Central memory CD4-positive, alpha-beta T cell (primary cell): ENCODE data around the gene CER1.

Experiments used
- DNase-seq: peaks from one replicate; pipeline ENCODE4 v3.0.0; 2022
- total RNA-seq, 3 experiments: gene quantifications; one replicate each; lab custom pipeline; 2026; lab: John Stamatoyannopoulos, UW

Gene CER1, protein sequence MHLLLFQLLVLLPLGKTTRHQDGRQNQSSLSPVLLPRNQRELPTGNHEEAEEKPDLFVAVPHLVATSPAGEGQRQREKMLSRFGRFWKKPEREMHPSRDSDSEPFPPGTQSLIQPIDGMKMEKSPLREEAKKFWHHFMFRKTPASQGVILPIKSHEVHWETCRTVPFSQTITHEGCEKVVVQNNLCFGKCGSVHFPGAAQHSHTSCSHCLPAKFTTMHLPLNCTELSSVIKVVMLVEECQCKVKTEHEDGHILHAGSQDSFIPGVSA
- total RNA-seq: 0 reads per million in 3 experiments

DNA sequence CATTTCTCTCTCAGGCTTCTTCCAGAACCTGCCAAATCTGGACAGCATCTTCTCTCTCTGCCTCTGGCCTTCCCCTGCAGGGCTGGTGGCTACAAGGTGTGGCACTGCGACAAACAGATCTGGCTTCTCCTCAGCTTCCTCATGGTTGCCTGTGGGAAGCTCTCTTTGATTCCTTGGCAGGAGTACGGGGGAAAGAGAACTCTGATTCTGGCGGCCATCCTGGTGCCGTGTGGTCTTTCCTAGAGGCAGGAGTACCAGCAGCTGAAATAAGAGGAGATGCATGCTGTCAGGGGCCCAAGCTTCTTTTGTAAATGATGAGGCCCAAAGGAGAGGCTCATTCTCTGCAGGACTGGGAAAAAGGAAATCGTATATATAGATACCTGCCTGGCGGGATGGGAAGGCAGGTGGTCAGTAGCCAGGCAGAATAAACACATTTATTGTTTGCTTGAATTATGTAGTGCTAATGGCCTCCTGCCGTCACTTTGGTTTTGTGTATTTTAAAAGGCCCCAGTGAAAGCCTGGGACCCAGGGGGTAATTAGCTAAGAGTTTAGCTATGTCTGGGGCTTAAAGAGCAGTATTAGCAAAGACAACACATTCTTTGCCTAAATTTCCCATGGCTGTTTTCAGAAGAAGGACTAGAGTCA is at the start of gene CER1:
TSS of gene CER1 (minus strand) at position 343 of the 645 bp plus-strand sequence. CDS start at position 282, 61 bp downstream.
- DNase-seq: no peak

DNA sequence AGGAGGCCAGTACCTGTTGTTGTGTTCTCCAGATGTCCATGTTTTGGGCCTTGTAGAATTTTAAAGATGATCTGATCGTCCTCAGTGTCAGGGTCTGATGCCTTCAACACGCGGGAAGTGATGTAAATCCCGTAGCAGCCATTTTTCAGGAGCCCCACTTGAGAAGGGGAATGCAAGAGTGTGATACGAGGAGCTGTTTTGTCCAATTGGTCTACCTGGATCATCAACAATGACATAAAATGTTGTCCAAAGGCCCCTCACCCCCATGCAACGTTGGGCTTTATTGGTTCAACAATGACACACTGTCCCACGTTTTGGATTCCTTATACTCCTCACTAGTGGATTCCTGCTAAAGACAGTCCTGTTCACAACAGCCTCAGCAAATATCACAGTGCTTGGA is 48.1 kb upstream of the CER1 start:
- no peak for DNase-seq

DNA sequence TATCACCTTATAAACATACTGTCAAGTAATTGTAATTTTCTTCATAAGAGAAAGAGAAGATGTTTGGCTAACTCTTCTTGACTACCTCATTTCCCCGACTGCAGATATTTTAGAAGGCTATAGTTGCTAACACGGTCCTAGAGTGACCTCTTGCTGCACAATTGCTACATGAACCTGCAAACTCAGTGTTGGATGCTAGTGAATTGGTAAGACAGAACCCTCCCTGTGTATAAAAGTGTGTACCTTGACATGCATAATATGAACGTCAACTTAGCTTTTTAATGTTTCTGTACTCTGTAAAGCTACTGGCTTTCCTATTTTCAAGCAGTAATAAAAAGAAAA is 46.7 kb upstream of the CER1 start:
- DNase-seq: no peak

DNA sequence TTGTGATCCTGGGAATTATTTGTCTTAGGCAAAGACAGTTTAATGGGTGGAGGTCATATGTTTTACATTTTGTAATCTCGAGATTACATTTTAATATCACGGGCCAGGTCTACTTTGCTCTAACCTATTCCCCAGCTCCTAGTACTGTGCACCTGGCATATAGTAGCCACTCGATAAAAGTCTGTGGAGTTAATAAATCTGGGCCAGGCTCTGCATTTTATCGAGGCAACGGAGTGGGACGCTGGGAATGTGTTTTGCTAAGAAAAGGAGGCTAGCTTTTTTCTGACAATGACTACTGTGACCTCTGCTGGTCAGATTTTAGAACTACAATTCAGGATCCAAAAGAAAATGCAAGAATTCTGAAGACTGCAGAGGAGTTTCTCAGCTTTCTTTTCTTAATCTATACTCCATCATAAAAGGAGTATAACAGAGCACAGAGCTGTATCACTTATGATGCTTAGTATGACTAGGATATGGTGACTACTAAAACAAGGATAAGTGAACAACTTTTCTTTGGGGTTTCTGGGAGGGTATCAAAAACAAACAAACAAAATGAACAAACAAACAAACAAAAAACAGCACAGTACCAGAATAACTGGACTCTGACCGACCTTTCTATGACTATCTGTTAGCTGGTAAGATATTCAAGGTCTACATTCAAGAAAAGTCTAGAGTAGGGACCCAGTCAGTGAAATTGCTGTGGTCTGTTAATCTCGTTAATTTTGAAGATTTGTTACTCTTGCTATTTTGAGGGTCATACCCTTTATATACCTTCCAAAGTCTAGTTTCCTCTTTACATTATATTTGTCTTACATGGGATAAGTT is 46.1 kb upstream of the CER1 start:
- DNase-seq: peak; percentile 6

DNA sequence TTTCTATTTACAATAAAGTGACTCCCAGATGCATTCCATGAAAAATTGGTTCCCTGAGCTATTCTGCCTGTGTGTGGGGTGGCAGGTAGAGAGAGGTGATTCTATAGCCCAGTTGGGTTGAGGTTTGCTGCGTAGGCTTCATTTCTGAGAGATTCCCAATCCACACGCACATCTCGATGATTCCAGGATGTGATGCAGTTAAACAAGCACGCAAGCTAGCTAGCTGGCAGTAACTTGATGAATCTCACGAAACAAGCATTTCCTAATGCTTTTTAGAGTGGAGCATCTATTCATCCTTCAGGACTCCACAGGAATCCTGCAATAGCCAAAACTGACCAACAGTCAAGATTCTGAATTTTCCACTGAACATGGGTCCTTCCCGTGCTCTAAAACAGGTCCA is 43.8 kb upstream of the CER1 start:
- DNase-seq: no peak

DNA sequence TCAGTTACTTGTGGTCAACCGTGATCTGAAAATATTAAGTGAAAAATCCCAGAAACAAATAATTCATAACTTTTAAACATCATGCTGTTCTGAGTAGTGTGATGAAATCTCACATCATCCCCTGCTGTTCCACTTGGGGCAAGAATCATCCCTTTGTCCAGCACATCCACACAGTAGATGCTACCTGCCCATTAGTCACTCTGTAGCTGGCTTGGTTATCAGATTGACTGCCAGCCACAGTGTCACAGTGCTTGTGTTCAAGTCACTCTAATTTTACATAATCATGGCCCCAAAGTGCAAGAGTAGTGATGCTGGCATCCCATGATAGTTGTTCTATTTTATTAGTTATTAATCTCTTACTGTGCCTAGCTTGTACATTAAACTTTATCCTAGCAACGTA is 39.1 kb upstream of the CER1 start:
- DNase-seq: no peak

DNA sequence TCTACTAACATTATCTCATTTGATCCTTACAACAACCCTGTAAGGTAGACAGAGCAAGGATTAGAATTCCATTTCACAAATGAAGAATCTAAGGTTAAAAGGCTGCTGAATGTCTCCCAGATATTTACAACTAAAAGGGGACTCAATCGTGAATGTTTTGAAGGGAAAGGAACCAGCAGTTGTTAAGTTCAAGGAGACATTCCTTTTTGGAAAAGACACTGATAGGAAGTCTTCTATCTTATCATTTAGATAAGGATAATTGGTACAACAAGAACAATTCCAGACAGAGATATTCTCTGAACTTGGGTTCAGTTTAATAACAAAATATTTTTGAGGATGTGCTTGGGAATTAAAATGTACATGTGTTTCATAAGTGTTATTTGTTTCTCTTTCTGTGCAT is 37.5 kb upstream of the CER1 start:
- no peak for DNase-seq

DNA sequence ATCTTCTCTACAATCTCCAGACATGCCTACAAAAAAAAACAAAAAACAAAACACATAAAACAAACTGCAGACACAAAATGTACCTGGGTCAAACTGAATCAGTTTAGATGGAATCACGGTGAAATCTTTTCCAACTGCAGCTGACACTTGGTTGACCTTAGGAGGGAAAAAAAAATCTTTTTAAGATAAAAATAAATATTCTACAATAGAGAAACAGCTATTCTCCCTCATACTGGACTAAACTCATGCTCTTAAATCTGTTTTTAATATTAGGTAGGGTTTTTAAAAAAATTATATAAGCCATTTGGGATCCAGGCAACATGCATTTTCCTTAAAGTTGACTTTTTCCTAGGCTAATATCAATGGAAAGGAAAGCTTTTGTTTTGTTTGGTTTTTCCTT is 33.8 kb upstream of the CER1 start:
- DNase-seq: no peak

DNA sequence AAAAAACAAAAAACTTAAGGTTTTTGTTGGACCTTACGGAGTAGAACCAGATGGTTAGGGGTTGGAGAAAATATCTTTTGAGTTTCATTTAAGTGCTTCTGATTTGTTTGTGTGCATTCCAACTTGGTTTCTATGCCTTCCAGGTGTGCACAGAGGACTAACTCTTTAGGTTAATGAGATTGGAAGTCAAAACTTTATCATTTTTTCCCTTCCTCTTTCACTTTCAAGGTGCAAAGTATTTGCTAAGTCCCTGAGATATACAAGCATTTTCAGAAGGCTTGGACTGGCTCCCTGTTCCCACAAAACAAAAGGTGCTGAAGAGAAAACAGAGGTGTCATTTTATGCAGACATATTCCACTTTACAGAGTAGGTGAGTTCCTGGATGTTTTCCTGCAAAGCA is 30.3 kb upstream of the CER1 start:
- no peak for DNase-seq

DNA sequence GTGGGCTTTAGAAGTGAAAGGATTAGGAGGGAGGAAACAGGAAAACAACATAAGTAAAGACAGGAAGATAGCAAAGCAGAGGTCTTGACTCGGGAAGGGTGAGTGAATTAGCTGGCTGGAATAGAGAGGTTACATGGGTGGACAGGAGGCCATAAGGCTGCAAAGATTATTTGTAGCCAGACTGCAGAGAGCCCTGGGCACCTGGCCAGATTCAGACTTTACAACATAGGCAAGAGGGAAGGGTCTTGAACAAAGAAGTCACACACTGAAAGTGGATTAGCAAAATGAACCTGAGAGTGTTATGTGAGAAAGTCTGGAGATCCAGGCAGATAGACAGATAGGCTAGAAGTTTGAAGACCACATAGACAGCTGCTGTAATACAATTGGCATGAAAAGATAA is 29.7 kb upstream of the CER1 start:
- no peak for DNase-seq

DNA sequence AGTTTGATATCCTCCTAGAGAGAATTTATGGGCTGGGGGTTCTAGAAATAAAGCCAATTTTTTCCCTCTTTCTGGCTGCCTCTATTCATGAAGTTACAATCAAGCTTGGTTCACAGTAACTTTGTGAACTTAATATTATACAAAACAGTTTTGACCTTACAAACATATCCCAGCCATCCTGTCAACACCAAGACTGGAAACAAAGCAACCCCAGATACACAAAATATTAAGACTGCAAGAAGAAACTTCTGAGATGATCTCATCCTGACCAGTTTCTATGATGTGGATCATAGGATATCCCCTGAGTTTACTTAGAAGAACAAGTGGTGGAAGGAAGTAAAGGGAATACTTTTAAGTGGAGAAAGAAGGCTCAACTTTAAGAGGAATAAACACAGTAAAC is 28.3 kb upstream of the CER1 start:
- DNase-seq: no peak

DNA sequence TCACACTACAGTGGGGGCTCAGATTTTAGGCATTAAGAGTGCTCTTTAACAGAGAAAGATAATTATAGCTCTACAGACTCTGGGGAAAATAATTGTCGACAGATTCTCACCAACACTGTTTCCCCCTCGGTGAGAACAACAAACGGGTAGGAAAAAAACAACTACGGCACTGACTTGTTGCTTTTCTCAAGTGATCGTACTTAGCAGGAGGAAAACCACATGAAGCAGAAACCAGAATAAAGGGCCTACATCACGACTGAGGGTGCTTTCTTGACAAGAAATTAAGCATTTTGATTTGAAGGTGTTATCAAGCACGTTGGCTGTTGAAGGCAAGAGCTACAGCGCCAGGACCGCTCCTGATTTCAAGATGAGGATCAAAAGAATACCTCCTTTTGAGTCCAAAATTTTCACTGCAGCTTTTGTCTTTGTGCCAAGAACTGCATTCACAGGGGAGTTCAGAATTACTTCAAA is 27.2 kb upstream of the CER1 start:
- DNase-seq: no peak

DNA sequence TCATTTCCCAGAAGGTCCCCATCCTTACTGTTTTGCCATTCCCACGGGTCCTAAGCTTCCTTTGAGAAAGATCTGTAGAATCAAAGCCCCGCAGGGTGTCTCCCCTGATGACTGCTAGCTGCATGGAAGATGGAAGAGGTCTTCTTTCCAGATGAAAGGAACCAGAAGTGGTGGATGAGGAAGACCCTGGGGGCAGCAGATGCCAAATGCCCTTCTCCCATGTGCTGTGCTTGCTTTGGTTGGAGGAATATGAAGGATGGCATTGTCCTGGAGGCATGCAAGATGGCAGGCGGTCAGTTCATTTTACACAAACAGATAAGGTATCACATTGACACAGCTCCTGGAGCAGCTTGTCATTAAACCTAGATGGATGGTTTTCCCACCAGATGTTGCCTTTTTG is 25.8 kb upstream of the CER1 start:
- no peak for DNase-seq

DNA sequence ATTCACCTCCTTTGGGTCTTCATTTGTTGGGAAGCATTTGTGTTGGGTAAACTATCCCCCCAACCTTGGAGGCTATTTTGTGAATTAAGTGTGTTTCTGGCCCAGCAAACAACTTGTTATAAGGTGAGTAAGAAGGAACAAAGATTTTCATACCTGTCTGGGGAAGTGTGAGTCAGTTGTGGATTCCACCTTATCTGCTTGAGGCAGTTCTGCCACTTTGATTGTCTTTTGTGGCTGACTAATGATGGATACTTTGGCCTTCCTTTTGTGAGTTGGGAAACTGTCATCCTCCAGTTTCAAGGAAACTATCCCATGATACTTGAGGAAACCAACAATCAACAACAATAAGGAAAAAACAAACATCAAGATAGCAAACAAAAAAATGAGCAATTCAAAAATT is 24.6 kb upstream of the CER1 start:
- DNase-seq: no peak

DNA sequence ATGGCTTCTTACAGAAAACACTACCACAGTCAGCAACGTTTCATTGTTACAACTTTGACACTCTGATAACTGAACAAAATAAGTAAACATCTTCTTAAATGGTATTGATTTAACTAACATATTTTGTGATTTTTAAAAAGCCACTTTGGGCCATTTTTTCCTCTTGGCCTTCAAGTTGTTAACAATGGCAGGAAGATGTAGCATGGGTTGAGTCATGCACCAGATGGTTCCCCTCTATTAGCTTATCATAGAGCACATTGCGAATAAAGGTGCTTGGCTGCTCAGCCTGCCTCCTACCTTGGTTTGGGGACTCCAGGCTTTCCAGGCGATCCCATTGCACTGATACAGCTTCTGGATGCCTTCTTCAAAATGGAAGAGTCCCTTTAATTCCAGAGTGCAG is 24.1 kb upstream of the CER1 start:
- DNase-seq: no peak

DNA sequence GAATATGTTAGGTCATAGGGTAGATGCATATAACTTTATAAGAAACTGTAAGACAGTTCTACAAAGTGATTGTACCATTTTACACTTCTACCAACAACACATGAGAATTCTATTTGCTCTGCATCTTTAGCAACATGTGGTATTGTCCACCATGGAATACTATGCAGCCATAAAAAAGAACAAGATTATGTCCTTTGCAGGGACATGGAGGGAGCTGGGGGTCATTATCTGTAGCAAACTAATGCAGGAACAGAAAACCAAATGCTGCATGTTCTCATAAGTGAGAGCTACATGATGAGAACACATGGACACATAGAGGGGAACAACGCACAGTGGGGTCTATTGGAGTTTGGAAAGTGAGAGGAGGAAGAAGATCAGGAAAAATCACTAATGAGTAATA is 22.2 kb upstream of the CER1 start:
- no peak for DNase-seq

DNA sequence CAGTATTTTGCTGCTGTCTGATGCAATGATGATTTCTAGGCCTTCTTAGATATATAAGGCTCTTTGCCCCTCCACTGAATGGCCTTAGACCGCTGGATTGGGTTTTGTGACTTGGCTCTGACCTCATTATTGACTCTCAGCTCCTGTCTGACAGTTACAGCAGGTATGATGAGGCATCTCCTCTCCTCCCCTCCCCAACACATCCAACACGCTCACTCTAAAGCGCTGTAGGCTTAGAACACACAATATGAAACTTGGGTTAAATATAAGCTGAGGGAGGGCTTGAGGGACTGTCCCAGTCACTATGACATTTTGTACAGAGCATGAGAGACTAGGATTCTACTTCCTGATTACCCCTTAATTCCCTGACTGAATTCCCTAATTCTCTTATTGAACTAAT is 18.8 kb upstream of the CER1 start:
- no peak for DNase-seq

DNA sequence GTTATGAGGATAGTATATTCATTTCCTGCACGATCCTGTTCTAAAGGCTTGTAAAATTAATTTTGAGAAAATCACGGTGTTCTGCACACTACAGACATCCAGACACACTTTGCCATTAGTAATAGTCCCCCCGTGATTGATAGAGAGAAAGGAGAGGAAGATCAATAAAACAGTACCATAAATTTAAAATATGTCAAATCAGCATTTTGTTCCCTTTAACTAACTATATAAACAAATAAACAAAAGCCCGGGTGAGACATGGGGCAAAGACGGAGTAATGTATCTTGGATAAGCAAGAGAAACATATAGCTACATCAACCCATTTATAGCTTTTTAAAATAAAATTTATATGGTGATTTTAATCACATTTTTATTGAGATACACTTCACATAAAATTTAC is 10.6 kb upstream of the CER1 start:
- no peak for DNase-seq

DNA sequence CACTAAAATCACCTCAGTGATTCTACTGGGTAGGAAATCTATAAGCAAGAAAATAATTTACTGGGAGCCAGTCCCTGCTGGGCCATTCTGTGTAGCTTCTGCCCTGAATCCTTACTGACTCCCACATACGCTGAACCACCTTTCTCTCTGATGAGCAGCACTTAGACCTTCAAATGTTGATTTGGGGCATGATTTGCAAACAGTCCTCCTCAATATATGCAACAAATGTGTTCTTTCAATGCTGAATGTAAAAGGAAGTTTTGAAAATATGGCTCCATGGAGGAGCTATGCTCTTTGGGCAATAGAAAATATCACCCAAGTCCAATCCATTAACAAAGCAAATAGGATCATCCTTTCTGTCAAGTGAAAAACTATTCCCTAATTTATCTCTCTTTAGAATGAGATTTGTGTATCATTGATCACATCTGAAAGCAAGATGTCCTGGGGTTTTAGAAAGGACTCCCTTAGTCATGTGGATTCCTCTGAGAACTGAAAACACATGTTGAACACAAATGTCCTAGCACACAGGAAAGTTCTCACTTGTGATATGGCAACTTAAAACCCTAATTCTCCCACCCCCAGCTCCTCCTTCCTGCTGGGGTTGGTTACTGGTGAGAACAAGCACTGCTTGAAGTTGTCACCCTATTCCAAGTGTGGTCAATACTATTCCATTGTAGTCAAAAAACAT is 8.9 kb upstream of the CER1 start:
- no peak for DNase-seq

DNA sequence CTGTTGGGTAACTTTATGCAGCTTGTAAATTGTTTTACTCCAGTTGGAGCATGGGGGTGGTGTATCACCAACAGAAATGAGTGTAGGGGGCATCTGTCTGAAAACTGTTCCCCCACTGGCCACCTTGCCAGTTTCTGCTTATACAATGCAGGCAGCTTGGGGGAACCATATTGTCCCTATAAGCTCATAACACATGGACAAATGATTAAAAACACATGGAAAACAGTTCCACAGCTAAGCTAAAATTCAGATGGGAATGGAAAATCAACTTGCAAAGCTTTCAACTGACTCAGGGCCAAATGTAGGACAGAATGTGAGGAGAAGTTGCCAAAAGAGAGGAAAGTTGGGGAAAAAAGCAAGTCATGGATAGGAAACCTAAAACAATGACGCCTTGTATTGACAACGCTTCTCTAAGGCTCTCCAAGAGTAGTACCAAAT is 7.9 kb upstream of the CER1 start:
- DNase-seq: no peak

DNA sequence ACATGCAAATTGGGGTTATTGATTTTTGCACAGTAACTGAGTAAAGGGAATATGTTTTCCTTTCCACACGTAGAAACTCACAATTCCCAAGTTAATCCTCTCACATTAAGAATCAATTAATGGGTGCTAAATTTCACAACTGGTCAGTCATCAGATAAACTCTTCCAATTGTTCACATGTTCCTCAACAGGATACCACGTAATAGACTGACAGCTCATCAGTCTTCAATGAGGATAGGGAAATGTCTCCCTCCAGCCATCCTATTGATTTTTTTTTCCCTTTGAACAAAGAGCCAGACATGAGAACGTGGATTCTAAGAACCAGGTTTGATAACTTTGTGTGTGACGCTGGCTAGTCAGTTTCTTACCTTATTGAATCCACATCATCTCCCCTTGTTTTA is 768 bp upstream of the CER1 start:
- DNase-seq: no peak

DNA sequence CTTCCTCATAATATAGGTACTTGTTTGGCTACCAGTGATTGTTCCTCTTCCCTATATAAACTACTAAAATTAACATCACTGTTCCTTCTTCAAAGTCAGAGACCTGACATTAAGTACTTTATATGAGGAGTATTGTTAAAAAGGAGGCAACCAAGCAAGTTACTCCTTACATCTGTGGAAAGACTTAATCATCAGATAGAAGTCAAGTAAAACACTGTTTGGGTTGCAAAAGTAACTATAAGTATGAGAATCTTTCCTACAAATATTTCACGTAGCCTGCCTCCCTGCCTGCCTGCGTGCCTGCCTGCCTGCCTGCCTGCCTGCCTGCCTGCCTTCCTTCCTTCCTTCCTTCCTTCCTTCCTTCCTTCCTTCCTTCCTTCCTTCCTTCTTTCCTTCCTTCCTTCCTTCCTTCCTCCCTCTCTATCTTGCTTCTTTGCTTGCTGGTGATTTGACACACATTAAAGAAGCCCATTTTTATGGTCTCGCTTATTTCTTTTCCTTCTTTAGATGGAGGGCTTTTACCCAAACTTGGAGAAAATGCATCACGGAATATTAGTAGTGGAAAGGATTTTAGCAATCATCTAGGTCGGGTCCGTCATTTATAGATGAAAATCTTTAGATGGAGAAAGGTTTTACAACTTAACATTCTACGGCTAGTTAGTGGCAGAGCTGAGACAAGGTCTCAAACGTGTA is 3.2 kb downstream of the CER1 start:
- DNase-seq: no peak

DNA sequence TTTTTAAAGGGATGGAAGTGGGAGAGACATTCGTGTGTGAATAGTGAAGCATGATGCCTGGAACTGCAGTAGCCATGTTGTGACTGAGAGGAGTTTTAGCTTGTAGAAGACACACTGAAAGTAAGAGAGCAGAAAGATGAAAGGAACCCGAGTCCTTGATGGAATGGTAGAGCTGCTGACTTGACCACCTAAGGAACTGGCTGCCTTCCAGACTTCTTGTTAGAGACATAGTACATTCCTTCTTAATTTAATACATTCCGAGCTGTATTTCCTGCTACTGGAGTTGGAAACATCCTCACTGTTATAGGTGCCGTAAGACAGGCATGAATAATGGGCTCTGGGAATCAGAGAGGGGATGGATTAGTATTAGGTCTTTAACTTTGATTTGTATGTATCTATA is 7.4 kb downstream of the CER1 start:
- no peak for DNase-seq
